Measurements from ENCODE around the gene CCDC183. TPM values are rescaled to one million over a fixed set of nuclear protein-coding genes. Genes with fewer than 3 reads are reported as not detected.
"Not testable (repeated sequence)": the region's sequence is repeated elsewhere in the genome, so short reads cannot be mapped to it uniquely, and the experiment has no call there.

The CCDC183 gene
- total and polyA plus RNA-seq, 2 donors from 2014 or later, result 0.88 to 3.1 TPM

DNA sequence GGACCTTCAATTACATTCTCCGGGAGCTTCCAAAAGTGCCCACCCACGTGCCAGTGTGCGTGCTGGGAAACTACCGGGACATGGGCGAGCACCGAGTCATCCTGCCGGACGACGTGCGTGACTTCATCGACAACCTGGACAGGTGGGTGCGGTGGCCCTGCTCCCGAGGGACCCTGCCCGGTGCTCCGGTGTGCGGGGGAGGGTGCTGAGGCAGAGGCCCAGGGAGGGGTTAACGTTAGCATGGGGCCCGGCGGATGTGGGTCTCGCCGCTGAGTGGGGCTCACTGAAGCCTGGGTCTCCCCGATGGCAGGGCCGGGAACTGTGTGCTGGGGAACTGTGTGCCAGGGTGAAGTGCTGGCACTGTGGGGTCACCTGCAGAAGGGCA is 35.6 kb downstream of the CCDC183 start:
- H3K27ac ChIP-seq (ENCODE audit: low read depth in 2 of 2, low read length in 2 of 2), result no peak overlapping the region
- H3K9ac ChIP-seq (ENCODE audit: low read length in 3 of 3), result no peak overlapping the region
- DNase-seq, result peak in 1 of 5 donors; percentile 72
- no peak overlapping the region for H3K4me3 ChIP-seq (ENCODE audit: low read length in 3 of 3)
- no peaks in the 10 kb centered on the region for H3K9me3 ChIP-seq (ENCODE audit: control insufficient read depth in 2 of 3, insufficient read depth in 1 of 3, low read length in 3 of 3)
- H3K4me1 ChIP-seq (ENCODE audit: control insufficient read depth in 2 of 3, insufficient read depth in 2 of 3, low read depth in 1 of 3, low read length in 3 of 3), result no peaks in the 10 kb centered on the region
- TF ChIP-seq, protein P1, sequence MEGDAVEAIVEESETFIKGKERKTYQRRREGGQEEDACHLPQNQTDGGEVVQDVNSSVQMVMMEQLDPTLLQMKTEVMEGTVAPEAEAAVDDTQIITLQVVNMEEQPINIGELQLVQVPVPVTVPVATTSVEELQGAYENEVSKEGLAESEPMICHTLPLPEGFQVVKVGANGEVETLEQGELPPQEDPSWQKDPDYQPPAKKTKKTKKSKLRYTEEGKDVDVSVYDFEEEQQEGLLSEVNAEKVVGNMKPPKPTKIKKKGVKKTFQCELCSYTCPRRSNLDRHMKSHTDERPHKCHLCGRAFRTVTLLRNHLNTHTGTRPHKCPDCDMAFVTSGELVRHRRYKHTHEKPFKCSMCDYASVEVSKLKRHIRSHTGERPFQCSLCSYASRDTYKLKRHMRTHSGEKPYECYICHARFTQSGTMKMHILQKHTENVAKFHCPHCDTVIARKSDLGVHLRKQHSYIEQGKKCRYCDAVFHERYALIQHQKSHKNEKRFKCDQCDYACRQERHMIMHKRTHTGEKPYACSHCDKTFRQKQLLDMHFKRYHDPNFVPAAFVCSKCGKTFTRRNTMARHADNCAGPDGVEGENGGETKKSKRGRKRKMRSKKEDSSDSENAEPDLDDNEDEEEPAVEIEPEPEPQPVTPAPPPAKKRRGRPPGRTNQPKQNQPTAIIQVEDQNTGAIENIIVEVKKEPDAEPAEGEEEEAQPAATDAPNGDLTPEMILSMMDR (IDR thresholded peaks at IDR 0.05; ENCODE audit: borderline replicate concordance, extremely low read depth, insufficient read depth), result no peak
- intact Hi-C loops (cut with DNase I), result no loop called here
- FAIRE-seq, result no peak
- H3K36me3 ChIP-seq (ENCODE audit: control insufficient read depth in 2 of 3, insufficient read depth in 3 of 3, low read length in 3 of 3), result peaks cover 0 to 10% (median 7%) of the 10 kb centered on the region in 3 donors
- no peaks in the 10 kb centered on the region for H3K27me3 ChIP-seq (ENCODE audit: control insufficient read depth, insufficient read depth, low read length)

DNA sequence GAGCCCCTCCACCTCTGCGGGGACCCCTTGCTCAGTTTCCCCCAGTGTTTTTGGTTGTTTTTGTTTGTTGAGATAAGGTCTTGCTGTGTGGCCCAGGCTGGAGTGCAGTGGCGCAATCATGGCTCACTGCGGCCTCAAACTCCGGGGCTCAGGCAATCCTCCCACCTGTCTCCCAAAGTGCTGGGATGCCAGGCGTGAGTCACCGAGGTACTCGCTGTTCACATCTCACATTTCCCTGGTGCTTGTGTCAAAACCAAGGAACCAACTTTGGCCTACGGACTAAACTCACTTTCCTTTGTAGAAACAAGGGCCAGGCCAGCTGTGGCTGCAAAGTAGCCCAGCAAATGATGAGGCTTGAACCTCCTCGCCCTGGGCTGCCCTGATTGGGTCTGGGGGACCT is 36.4 kb downstream of the CCDC183 start:
- H3K9me3 ChIP-seq (ENCODE audit: control insufficient read depth in 2 of 3, insufficient read depth in 1 of 3, low read length in 3 of 3), result no peaks in the 10 kb centered on the region
- DNase-seq (peak in 1 of 5 donors; percentile 49), FAIRE-seq (no peak)
- no peaks in the 10 kb centered on the region for H3K27me3 ChIP-seq (ENCODE audit: control insufficient read depth, insufficient read depth, low read length)
- no peak overlapping the region for H3K27ac ChIP-seq (ENCODE audit: low read depth in 2 of 2, low read length in 2 of 2)
- intact Hi-C loops (cut with DNase I), result no loop called here
- H3K9ac ChIP-seq (ENCODE audit: low read length in 3 of 3), result no peak overlapping the region
- peaks cover 0 to 9% (median 7%) of the 10 kb centered on the region in 3 donors for H3K36me3 ChIP-seq (ENCODE audit: control insufficient read depth in 2 of 3, insufficient read depth in 3 of 3, low read length in 3 of 3)
- TF ChIP-seq, protein P1 (IDR thresholded peaks at IDR 0.05; ENCODE audit: borderline replicate concordance, extremely low read depth, insufficient read depth), result no peak
- H3K4me3 ChIP-seq (ENCODE audit: low read length in 3 of 3), result no peak overlapping the region
- no peaks in the 10 kb centered on the region for H3K4me1 ChIP-seq (ENCODE audit: control insufficient read depth in 2 of 3, insufficient read depth in 2 of 3, low read depth in 1 of 3, low read length in 3 of 3)

DNA sequence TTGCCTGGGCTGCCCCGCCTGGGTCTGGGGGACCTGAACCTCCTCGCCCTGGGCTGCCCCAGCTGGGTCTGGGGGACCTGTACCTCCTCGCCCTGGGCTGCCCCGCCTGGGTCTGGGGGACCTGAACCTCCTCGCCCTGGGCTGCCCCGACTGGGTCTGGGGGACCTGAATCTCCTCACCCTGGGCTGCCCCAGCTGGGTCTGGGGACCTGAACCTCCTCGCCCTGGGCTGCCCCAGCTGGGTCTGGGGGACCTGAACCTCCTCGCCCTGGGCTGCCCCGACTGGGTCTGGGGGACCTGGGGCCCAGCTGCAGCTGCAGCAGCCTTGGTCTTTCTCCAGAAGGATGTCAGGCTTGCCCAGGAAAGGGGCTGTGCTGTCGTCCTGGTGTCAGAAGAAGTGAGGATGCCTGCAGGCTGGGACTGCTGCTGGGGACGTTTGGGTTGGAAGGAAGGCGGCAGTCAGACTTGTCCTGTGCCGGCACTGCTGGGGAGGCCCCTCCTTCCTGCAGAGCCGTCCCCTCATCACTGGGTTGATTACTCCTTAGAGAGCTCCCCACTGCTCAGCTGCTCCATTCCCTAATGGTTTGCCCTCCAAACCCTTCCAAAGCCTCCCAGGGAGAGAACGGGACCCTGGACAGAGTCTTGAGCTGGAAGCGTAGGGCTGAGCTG is 37.4 kb downstream of the CCDC183 start:
- FAIRE-seq; H3K9me3 ChIP-seq (ENCODE audit: control insufficient read depth in 2 of 3, insufficient read depth in 1 of 3, low read length in 3 of 3); H3K9ac ChIP-seq (ENCODE audit: low read length in 3 of 3); intact Hi-C loops (cut with DNase I); H3K27ac ChIP-seq (ENCODE audit: low read depth in 2 of 2, low read length in 2 of 2); H3K36me3 ChIP-seq (ENCODE audit: control insufficient read depth in 2 of 3, insufficient read depth in 3 of 3, low read length in 3 of 3); H3K27me3 ChIP-seq (ENCODE audit: control insufficient read depth, insufficient read depth, low read length); H3K4me3 ChIP-seq (ENCODE audit: low read length in 3 of 3); H3K4me1 ChIP-seq (ENCODE audit: control insufficient read depth in 2 of 3, insufficient read depth in 2 of 3, low read depth in 1 of 3, low read length in 3 of 3): not testable (repeated sequence)
- DNase-seq, result peak in 1 of 5 donors; percentile 51

DNA sequence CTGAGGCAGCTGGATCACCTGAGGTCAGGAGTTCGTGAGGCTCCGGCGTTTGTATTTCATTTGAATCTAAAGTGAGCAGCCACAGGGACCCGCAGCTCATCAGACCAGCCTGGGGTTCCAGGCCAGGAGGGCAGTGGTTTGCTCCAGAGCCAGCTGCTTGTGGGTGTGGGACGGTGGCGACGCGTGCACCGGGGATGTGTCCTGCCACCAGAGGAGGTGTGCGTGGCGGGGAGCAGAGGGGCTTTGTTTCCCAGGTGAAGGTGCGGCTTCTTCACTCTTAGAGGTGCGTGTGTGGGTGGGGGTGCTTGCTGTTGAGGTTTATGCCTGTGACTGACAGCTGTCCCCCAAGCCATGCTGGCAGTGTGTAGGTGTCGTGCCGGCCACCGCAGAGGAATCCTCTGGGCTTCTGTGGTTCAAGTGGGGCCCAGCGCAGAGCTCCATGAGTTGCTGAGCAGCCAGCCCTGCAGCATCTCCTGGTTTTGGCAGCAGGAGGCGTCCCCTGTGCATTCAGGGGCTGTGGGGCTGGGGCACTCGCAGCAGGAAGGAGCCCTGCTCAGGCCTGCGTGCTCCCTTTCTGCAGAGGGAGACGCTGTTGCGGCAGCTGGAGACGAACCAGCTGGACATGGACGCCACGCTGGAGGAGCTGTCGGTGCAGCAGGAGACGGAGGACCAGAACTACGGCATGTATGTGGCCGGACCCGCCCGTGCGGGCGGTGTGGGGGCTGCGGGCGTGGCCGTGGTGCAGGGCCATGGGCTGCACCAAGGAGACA is 39.2 kb downstream of the CCDC183 start:
- TF ChIP-seq, protein P1 (IDR thresholded peaks at IDR 0.05; ENCODE audit: borderline replicate concordance, extremely low read depth, insufficient read depth), result no peak
- Histone ChIP-seq H3K9me3 (ENCODE audit: control insufficient read depth in 2 of 3, insufficient read depth in 1 of 3, low read length in 3 of 3) (no peaks in the 10 kb centered on the region), H3K4me3 (ENCODE audit: low read length in 3 of 3) (no peak overlapping the region), H3K36me3 (ENCODE audit: control insufficient read depth in 2 of 3, insufficient read depth in 3 of 3, low read length in 3 of 3) (no peaks in the 10 kb centered on the region), H3K27ac (ENCODE audit: low read depth in 2 of 2, low read length in 2 of 2) (no peak overlapping the region), H3K27me3 (ENCODE audit: control insufficient read depth, insufficient read depth, low read length) (no peaks in the 10 kb centered on the region), H3K4me1 (ENCODE audit: control insufficient read depth in 2 of 3, insufficient read depth in 2 of 3, low read depth in 1 of 3, low read length in 3 of 3) (no peaks in the 10 kb centered on the region), H3K9ac (ENCODE audit: low read length in 3 of 3) (no peak overlapping the region)
- DNase-seq (peak in 1 of 5 donors; percentile 70), FAIRE-seq (no peak)
- intact Hi-C loops (cut with DNase I), result no loop called here

Measured in kidney (tissue), 14 donors.